OCI-LY3 (cell line): ENCODE measurements around the gene SEMA6A.

Source experiments
- H2AFZ ChIP-seq: fragments of 200-600, 300-600 bp; shearing (Covaris generic); 2 replicates; pipeline ENCODE4 v1.6.0; 2014; ENCODE audit warnings: antibody characterized with exemption, low read depth, low read length
- H3K27ac ChIP-seq: fragments of 200-600, 300-600 bp; sonication (generic); 2 replicates; pipeline ENCODE4 v1.5.1; 2014; ENCODE audit warnings: mild to moderate bottlenecking, low read length, moderate library complexity, mixed read lengths
- H3K27me3 ChIP-seq: fragments of 200-600, 300-600 bp; sonication (generic); 2 replicates; pipeline ENCODE4 v1.6.1; 2014; ENCODE audit warnings: low read depth, low read length, mixed read lengths
- H3K36me3 ChIP-seq: fragments of 200-600, 300-600 bp; sonication (generic); replicated peaks from 2 replicates; pipeline ENCODE3; 2014; ENCODE audit warnings: low read depth, low read length, mixed read lengths
- H3K4me1 ChIP-seq: fragments of 300-600, 200-600 bp; sonication (generic); 2 replicates; pipeline ENCODE4 v1.6.1; 2014; ENCODE audit warnings: low read length, mixed read lengths
- H3K4me2 ChIP-seq: fragments of 200-600, 300-600 bp; sonication (generic); 2 replicates; pipeline ENCODE4 v1.6.1; 2014; ENCODE audit warnings: low read length, mixed read lengths
- H3K4me3 ChIP-seq: fragments of 300-600, 200-600 bp; sonication (generic); 2 replicates; pipeline ENCODE4 v1.5.1; 2014; ENCODE audit warnings: antibody characterized with exemption, mild to moderate bottlenecking, low read length, moderate library complexity
- H3K79me2 ChIP-seq: fragments of 300-600, 200-600 bp; shearing (Covaris generic); 2 replicates; pipeline ENCODE4 v1.6.1; 2014; ENCODE audit warnings: mild to moderate bottlenecking, low read length, mixed read lengths
- H3K9ac ChIP-seq: fragments of 300-600, 200-600 bp; shearing (Covaris generic); 2 replicates; pipeline ENCODE4 v1.6.0; 2014; ENCODE audit warnings: mild to moderate bottlenecking, low read length, moderate library complexity
- H3K9me3 ChIP-seq: fragments of 200-600, 300-600 bp; shearing (Covaris generic); 2 replicates; pipeline ENCODE4 v1.6.1; 2014; ENCODE audit warnings: low read length, mixed read lengths; ENCODE audit not compliant: insufficient read depth
- H4K20me1 ChIP-seq: fragments of 200-600, 300-600 bp; sonication (generic); 2 replicates; pipeline ENCODE4 v1.6.1; 2016; ENCODE audit warnings: low read length, mixed read lengths; ENCODE audit not compliant: insufficient read depth
- CTCF ChIP-seq: fragments of 200-600, 300-600 bp; sonication (generic); IDR thresholded peaks from 2 replicates; pipeline ENCODE4 v1.5.1; 2014; ENCODE audit warnings: antibody characterized with exemption, low read length, low read depth
- EZH2phosphoT487 ChIP-seq: fragments of 200-600 bp; shearing (Covaris generic); IDR thresholded peaks from 2 replicates; pipeline ENCODE4 v1.6.1; 2018; ENCODE audit warnings: antibody characterized with exemption, mixed run types, low read depth

The SEMA6A gene

DNA sequence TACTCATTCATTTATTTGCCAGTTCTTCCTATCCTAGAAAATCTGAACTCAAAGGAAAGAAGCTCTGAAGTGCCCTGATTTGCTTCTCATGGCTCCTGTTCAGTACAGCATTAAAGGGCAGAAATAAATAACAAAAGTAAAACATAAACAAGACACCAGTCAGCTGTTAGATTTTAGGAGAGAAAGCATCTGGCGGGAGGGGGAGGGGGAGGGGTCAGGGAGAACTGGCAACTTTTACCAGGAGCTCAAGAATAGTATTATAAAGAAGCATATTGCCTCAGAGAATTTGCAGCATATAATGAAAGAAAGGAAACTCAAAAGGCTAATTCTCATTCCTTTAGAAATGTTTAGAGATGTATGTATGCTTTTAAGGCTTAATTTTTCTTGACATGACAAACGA is 68.1 kb downstream of the SEMA6A start:
- Histone ChIP-seq H4K20me1 (no peaks in the 10 kb centered on the region), H3K36me3 (no peaks in the 10 kb centered on the region), H3K27ac (no peak overlapping the region), H3K9me3 (no peaks in the 10 kb centered on the region), H2AFZ (no peak overlapping the region), H3K9ac (no peak overlapping the region), H3K79me2 (no peaks in the 10 kb centered on the region), H3K4me1 (no peaks in the 10 kb centered on the region), H3K27me3 (no peaks in the 10 kb centered on the region), H3K4me2 (no peak overlapping the region), H3K4me3 (no peak overlapping the region)
- no peak for TF ChIP-seq EZH2phosphoT487
- TF ChIP-seq CTCF = no peak

- no peak overlapping the region for H3K9ac ChIP-seq
- no peak overlapping the region for H3K4me3 ChIP-seq
- no peaks in the 10 kb centered on the region for H3K36me3 ChIP-seq
- TF ChIP-seq CTCF (no peak), EZH2phosphoT487 (no peak)
- no peaks in the 10 kb centered on the region for H3K4me1 ChIP-seq
- no peaks in the 10 kb centered on the region for H3K27me3 ChIP-seq
- no peak overlapping the region for H2AFZ ChIP-seq
- H3K79me2 ChIP-seq = no peaks in the 10 kb centered on the region
- no peaks in the 10 kb centered on the region for H3K9me3 ChIP-seq
- no peak overlapping the region for H3K27ac ChIP-seq
- H3K4me2 ChIP-seq = no peak overlapping the region
- no peaks in the 10 kb centered on the region for H4K20me1 ChIP-seq
These were observed 69.9 kb downstream of the SEMA6A start for GRCh38 chr5:116504593-116505166.

DNA sequence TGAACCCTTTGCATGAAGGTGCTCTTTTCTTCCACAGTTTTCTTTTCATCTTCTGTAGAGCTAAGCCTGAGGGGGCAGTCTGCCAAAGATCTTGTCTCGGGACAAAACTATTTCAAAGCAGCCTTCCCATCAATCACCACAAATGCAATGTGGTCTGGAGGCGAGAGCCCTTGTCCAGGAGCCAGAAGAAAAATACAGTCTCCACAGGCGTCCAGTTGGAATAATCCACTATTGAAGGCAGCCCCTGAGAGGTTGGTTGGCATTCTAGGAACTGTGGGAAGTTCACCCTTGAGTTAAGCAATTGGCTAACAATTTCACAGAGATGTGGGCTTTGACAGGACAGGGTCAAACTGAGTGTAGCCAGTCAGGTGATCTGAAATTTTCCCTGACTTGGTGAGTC is 72.0 kb downstream of the SEMA6A start:
- Histone ChIP-seq H3K27ac (no peak overlapping the region), H3K36me3 (no peaks in the 10 kb centered on the region), H3K9me3 (no peaks in the 10 kb centered on the region), H3K27me3 (no peaks in the 10 kb centered on the region), H3K4me1 (no peaks in the 10 kb centered on the region), H3K79me2 (no peaks in the 10 kb centered on the region), H3K4me2 (no peak overlapping the region), H3K4me3 (no peak overlapping the region), H3K9ac (no peak overlapping the region), H2AFZ (no peak overlapping the region), H4K20me1 (no peaks in the 10 kb centered on the region)
- no peak for TF ChIP-seq CTCF
- no peak for TF ChIP-seq EZH2phosphoT487

- no peak for TF ChIP-seq CTCF
- TF ChIP-seq EZH2phosphoT487 = no peak
- no peak overlapping the region for H2AFZ ChIP-seq
- no peaks in the 10 kb centered on the region for H3K9me3 ChIP-seq
- no peaks in the 10 kb centered on the region for H3K79me2 ChIP-seq
- no peaks in the 10 kb centered on the region for H4K20me1 ChIP-seq
- H3K4me3 ChIP-seq = no peak overlapping the region
- H3K36me3 ChIP-seq = no peaks in the 10 kb centered on the region
- no peaks in the 10 kb centered on the region for H3K4me1 ChIP-seq
- H3K27ac ChIP-seq = no peak overlapping the region
- no peak overlapping the region for H3K9ac ChIP-seq
- H3K4me2 ChIP-seq = no peak overlapping the region
- no peaks in the 10 kb centered on the region for H3K27me3 ChIP-seq
These were observed 72.5 kb downstream of the SEMA6A start for GRCh38 chr5:116502138-116502537.
